ENCODE measurements around the gene NASP.

NASP gene

GRCh38 chr1:45583666-45584350, at the start of gene NASP:
Gene NASP (plus strand): TSS chr1:45584041. CDS start chr1:45584147, 106 bp downstream.
- peak; percentile 85 to 96 (median 88) for DNase-seq (ENCODE audit: low read depth in 3 of 3)

- no peak for DNase-seq (ENCODE audit: low read depth in 3 of 3)
Observed at GRCh38 chr1:45535988-45536766, 47.7 kb upstream of the NASP start.

GRCh38 chr1:45536886-45537285, 47.0 kb upstream of the NASP start:
- DNase-seq (ENCODE audit: low read depth in 3 of 3): no peak

- DNase-seq (ENCODE audit: low read depth in 3 of 3): no peak
Observed at GRCh38 chr1:45541193-45541592, 42.6 kb upstream of the NASP start.

- DNase-seq (ENCODE audit: low read depth in 3 of 3): no peak
Observed at GRCh38 chr1:45542591-45542990, 41.2 kb upstream of the NASP start.

GRCh38 chr1:45543581-45544417, 40.0 kb upstream of the NASP start:
- DNase-seq (ENCODE audit: low read depth in 3 of 3): peak; percentile 33 to 76 (median 61)

GRCh38 chr1:45544530-45544929, 39.3 kb upstream of the NASP start:
- no peak for DNase-seq (ENCODE audit: low read depth in 3 of 3)

GRCh38 chr1:45545019-45545493, 38.8 kb upstream of the NASP start:
- no peak for DNase-seq (ENCODE audit: low read depth in 3 of 3)

- no peak for DNase-seq (ENCODE audit: low read depth in 3 of 3)
Observed at GRCh38 chr1:45545553-45546310, 38.1 kb upstream of the NASP start.

- peak; percentile 77 to 82 (median 81) for DNase-seq (ENCODE audit: low read depth in 3 of 3)
Observed at GRCh38 chr1:45550401-45551351, 33.2 kb upstream of the NASP start, which contains the start of gene AKR1A1. Gene AKR1A1 (plus strand): TSS chr1:45550826. CDS start chr1:45561795, 10,969 bp downstream.

- DNase-seq (ENCODE audit: low read depth in 3 of 3): no peak
Observed at GRCh38 chr1:45551684-45552083, 32.2 kb upstream of the NASP start.

GRCh38 chr1:45552331-45552730, 31.5 kb upstream of the NASP start:
- DNase-seq (ENCODE audit: low read depth in 3 of 3): no peak

- no peak for DNase-seq (ENCODE audit: low read depth in 3 of 3)
Observed at GRCh38 chr1:45554198-45554597, 29.6 kb upstream of the NASP start.

- DNase-seq (ENCODE audit: low read depth in 3 of 3): no peak
Observed at GRCh38 chr1:45557422-45557944, 26.4 kb upstream of the NASP start.

- DNase-seq (ENCODE audit: low read depth in 3 of 3): no peak
Observed at GRCh38 chr1:45563843-45564242, 20.0 kb upstream of the NASP start.

GRCh38 chr1:45566722-45567121, 17.1 kb upstream of the NASP start:
- DNase-seq (ENCODE audit: low read depth in 3 of 3): no peak

GRCh38 chr1:45567911-45568310, 15.9 kb upstream of the NASP start:
- no peak for DNase-seq (ENCODE audit: low read depth in 3 of 3)

- no peak for DNase-seq (ENCODE audit: low read depth in 3 of 3)
Observed at GRCh38 chr1:45568421-45568820, 15.4 kb upstream of the NASP start.

GRCh38 chr1:45569571-45569961, 14.3 kb upstream of the NASP start:
- DNase-seq (ENCODE audit: low read depth in 3 of 3): no peak

Measured in stimulated activated CD4-positive, alpha-beta T cell treated with anti-CD3 and anti-CD28 coated beads, TNF-alpha, amount 100 ng/mL, for 4 hours (primary cell).